Naive B cell (primary cell): Measurements from ENCODE around the gene SAP130. TPM values are rescaled to one million over a fixed set of nuclear protein-coding genes. Genes with fewer than 3 reads are reported as not detected.

Experiments used
- ATAC-seq, 2 donors: fragments of 150-1000 bp; cut with Tn5 transposase; 2 replicates each; pipeline ENCODE4 v1.10.0; 2021; ENCODE audit warnings: low read depth in 2 of 2, mild to moderate bottlenecking in 2 of 2, moderate library complexity in 2 of 2
- DNase-seq: peaks from one replicate; pipeline ENCODE4 v3.0.0; 2022
- H3K27ac Mint-ChIP-seq, 6 donors: one replicate each; pipeline ENCODE4 v1.8.0; 2020 to 2022; ENCODE audit warnings: mild to moderate bottlenecking in 6 of 6, mixed read lengths in 6 of 6, moderate library complexity in 5 of 6, inconsistent platforms in 2 of 6
- H3K27me3 Mint-ChIP-seq, 3 donors: one replicate each; pipeline ENCODE4 v1.8.0; 2021 to 2022; ENCODE audit warnings: mixed read lengths in 3 of 3, mild to moderate bottlenecking in 1 of 3
- H3K36me3 Mint-ChIP-seq, 2 donors: one replicate each; pipeline ENCODE4 v1.8.0; 2020 to 2022; ENCODE audit warnings: mixed read lengths in 2 of 2, inconsistent platforms in 1 of 2, mild to moderate bottlenecking in 1 of 2
- H3K4me1 Mint-ChIP-seq, 3 donors: one replicate each; pipeline ENCODE4 v1.8.0; 2020 to 2022; ENCODE audit warnings: mixed read lengths in 3 of 3, inconsistent platforms in 1 of 3, mild to moderate bottlenecking in 1 of 3, moderate library complexity in 1 of 3
- H3K4me3 Mint-ChIP-seq, 8 donors: one replicate each; pipeline ENCODE4 v1.8.0; 2020 to 2022; ENCODE audit warnings: mild to moderate bottlenecking in 8 of 8, mixed read lengths in 8 of 8, moderate library complexity in 8 of 8, inconsistent platforms in 2 of 8
- H3K9me3 Mint-ChIP-seq, 7 donors: one replicate each; pipeline ENCODE4 v1.8.0; 2020 to 2022; ENCODE audit warnings: mixed read lengths in 7 of 7, mild to moderate bottlenecking in 5 of 7, inconsistent platforms in 2 of 7, moderate library complexity in 1 of 7
- polyA plus RNA-seq, 6 donors: library from polyadenylated mRNA; unstranded; fragments of 300-500 nt; fragmentation: Illumina TruSeq; gene quantifications; one replicate each; pipeline ENCODE4 v1.2.3, GENCODE V29; 2021; ENCODE audit warnings: low read depth in 6 of 6

SAP130 gene
- polyA plus RNA-seq, 6 donors from 2014 or later, result 5.7 to 12.1 (median 7.1) TPM

DNA sequence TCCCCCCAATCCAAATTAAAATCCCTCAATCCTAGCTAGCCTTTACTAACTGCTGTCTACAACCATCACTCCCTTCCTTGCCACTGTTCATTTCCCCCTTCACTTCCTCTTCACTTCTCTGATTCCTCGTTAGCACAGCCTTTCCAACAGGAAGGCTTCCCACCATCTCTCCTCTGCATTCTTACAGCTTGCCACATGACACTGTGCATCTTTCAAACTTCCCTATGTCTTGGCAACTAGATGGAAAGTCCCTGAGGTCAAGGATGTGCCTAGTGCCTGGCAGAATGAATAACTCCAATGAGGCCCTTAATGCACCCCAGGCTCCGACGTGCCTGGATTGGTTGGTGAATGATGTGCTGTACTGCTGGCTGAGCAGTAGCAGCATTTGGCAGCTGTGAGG, 15.2 kb downstream of the SAP130 start:
- ATAC-seq (no peak), DNase-seq (no peak)
- H3K4me1 Mint-ChIP-seq, result peaks cover 0 to 12% (median 0%) of the 10 kb centered on the region in 3 donors
- H3K36me3 Mint-ChIP-seq, result peaks cover 55 to 59% of the 10 kb centered on the region in 2 donors
- no peaks in the 10 kb centered on the region for H3K27me3 Mint-ChIP-seq
- no peak overlapping the region for H3K4me3 Mint-ChIP-seq
- H3K9me3 Mint-ChIP-seq, result no peaks in the 10 kb centered on the region
- H3K27ac Mint-ChIP-seq, result peak overlapping the region in 3 of 6 donors; percentile 1 to 82 (median 3)

DNA sequence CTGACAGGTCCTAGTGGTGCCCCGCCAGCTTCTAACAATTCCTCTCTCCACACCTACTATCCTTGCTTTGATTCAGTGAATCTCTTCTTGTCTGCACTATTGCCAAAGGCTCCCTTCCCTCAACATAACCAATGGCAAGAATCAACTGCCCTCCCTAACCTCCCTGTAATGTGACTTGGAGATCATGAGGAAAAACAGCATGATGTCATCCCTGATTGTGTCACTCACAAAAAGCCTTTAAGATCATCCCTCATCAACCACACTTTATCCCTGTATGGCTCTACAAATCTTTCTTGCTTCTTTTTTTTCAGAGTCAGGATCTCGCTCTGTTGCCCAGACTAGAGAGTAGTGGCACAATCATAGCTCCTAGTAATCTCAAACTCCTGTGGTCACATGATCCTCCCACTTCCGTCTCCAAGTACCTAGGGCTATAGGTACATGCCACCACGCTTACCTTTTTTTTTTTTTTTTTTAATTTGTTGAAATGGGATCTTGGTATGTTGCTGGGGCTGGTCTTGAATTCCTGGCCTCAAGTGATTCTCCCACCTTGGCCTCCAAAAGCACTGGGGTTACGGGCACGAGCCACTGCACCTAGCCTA, 19.7 kb downstream of the SAP130 start:
- peaks cover 54 to 61% of the 10 kb centered on the region in 2 donors for H3K36me3 Mint-ChIP-seq
- no peaks in the 10 kb centered on the region for H3K27me3 Mint-ChIP-seq
- H3K27ac Mint-ChIP-seq, result peak overlapping the region in 1 of 6 donors; percentile 21
- H3K4me3 Mint-ChIP-seq, result no peak overlapping the region
- no peaks in the 10 kb centered on the region for H3K9me3 Mint-ChIP-seq
- ATAC-seq, result no peak
- no peak for DNase-seq
- H3K4me1 Mint-ChIP-seq, result peaks cover 0 to 12% (median 0%) of the 10 kb centered on the region in 3 donors

DNA sequence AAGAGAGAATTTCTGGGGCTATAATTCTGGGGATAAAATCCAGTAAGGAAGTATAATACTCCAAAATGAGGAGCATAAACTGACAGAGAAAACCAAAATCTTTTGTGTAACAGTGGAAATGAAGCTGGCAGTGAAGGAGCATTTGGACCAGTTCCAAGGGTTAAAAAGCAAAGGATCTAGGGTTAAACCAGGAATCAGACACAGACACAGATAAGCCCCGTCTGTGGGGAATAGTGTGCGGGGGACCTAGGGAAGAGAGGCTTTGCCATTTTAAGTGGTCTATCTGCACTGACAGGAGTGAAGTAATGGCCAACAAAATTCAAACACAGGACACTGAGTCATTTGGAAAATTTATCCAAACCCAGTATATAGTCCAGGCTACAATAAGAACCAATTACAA, 23.4 kb downstream of the SAP130 start:
- no peak for DNase-seq
- ATAC-seq, result no peak
- Mint-ChIP-seq H3K4me1 (peaks cover 0 to 11% (median 0%) of the 10 kb centered on the region in 3 donors), H3K9me3 (no peaks in the 10 kb centered on the region), H3K4me3 (no peak overlapping the region), H3K36me3 (peaks cover 44 to 58% of the 10 kb centered on the region in 2 donors), H3K27ac (peak overlapping the region in 2 of 6 donors; percentile 3 to 52), H3K27me3 (no peaks in the 10 kb centered on the region)

DNA sequence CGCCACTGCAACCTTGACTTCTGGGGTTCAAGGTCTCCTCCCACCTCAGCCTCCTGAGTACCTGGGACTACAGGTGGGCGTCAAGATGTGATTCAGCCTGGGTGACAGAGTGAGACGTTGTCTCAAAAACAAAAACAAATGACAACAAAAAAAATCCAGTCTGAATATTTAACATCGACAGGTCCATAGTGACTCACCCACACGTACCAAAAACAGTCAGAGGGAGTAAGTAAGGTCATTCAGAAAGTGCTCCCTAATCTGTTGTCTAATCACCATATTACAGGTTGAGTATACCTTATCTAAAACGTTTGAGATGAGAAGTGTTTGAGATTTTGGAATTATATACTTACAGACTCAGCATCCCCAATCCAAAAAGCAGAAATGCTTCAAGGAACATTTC, 24.4 kb downstream of the SAP130 start:
- DNase-seq (no peak), ATAC-seq (no peak)
- peaks cover 0 to 8% (median 0%) of the 10 kb centered on the region in 3 donors for H3K4me1 Mint-ChIP-seq
- no peaks in the 10 kb centered on the region for H3K9me3 Mint-ChIP-seq
- H3K27ac Mint-ChIP-seq, result no peak overlapping the region
- H3K27me3 Mint-ChIP-seq, result no peaks in the 10 kb centered on the region
- peaks cover 41 to 60% of the 10 kb centered on the region in 2 donors for H3K36me3 Mint-ChIP-seq
- H3K4me3 Mint-ChIP-seq, result no peak overlapping the region

DNA sequence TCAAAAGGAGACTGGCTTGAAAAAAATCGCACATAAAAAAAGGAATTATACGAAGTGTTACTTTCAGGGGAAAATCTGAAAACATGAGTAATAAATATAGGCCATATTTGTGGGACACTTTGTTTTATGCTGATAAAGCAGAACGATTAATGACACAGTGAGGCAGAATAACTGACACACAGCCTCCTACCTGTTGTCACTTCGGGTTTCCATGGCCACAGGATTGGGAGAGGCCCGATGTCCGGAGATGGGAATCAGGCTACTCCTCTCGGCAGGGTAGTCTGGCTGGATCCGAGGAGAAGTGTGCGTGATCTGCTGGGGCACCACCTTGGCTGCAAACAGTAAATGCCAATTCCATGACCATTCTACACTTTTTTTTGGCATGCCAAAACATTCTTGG, 31.7 kb downstream of the SAP130 start:
- ATAC-seq (no peak), DNase-seq (no peak)
- H3K4me3 Mint-ChIP-seq, result no peak overlapping the region
- H3K9me3 Mint-ChIP-seq, result no peaks in the 10 kb centered on the region
- H3K27me3 Mint-ChIP-seq, result no peaks in the 10 kb centered on the region
- H3K36me3 Mint-ChIP-seq, result peaks cover 26 to 40% of the 10 kb centered on the region in 2 donors
- no peak overlapping the region for H3K27ac Mint-ChIP-seq
- no peaks in the 10 kb centered on the region for H3K4me1 Mint-ChIP-seq

DNA sequence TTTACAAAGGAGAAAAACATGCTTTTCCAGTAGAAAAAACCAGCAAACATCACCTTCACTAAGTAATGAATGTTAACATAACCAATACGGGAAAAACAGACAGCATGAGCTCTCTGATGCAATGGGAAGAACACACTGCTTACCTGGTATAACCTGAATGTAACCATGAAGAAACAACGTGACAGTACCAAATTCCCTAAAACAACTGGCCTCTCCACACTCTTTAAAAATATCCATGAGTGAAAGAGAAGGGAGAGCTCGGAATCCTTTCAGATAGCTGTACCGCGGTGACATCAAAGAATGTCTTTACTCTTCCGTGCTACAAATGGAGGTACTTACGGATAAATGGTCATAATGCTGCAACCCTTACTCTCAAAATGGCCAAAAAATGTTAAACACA, 32.1 kb downstream of the SAP130 start:
- Mint-ChIP-seq H3K27ac (peak overlapping the region in 1 of 6 donors; percentile 4), H3K4me3 (no peak overlapping the region), H3K9me3 (no peaks in the 10 kb centered on the region), H3K36me3 (peaks cover 26 to 40% of the 10 kb centered on the region in 2 donors), H3K27me3 (no peaks in the 10 kb centered on the region), H3K4me1 (no peaks in the 10 kb centered on the region)
- ATAC-seq (no peak), DNase-seq (no peak)

DNA sequence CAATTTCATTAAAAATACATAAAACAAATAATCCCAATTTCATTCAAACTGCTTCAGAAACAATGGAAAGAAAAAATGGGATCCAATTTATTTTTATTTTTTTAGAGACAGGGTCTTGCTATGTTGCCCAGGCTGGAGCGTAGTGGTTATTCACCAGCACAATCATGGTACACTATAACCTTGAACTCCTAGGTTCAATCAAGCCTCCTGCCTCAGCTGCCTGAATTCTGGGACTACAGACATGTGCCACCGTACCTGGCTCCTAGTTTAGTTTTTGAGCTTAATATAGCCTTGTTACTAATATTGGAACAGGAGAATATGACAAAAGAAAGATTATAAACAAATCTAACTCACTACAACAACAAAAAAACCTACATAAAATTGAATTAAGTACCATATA, 34.2 kb downstream of the SAP130 start:
- H3K4me3 Mint-ChIP-seq, result no peak overlapping the region
- no peaks in the 10 kb centered on the region for H3K4me1 Mint-ChIP-seq
- H3K9me3 Mint-ChIP-seq, result no peaks in the 10 kb centered on the region
- H3K27ac Mint-ChIP-seq, result no peak overlapping the region
- ATAC-seq, result no peak
- no peak for DNase-seq
- H3K27me3 Mint-ChIP-seq, result no peaks in the 10 kb centered on the region
- peaks cover 13 to 29% of the 10 kb centered on the region in 2 donors for H3K36me3 Mint-ChIP-seq

DNA sequence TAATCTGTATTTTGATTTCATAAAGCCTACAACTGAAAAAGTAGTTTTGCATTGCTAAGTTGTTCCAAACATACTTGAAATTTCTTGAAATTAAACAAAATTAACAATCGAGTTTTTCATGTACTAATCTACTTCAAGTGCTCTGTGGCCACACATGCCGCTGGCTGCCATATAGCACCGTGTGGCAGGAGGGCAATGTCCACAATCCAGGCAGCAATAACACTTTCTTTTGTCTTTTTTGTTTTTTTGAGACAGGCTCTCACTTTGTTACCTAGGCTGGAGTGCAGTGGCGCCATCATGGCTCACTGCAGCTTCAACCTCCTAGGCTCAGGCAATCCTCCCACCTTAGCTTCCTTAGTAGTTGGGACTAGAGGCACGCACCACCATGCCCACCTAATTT, 36.1 kb downstream of the SAP130 start:
- Mint-ChIP-seq H3K9me3 (no peaks in the 10 kb centered on the region), H3K4me1 (no peaks in the 10 kb centered on the region), H3K27ac (peak overlapping the region in 1 of 6 donors; percentile 3), H3K36me3 (peaks cover 15 to 26% of the 10 kb centered on the region in 2 donors), H3K27me3 (no peaks in the 10 kb centered on the region), H3K4me3 (no peak overlapping the region)
- DNase-seq (no peak), ATAC-seq (no peak)

DNA sequence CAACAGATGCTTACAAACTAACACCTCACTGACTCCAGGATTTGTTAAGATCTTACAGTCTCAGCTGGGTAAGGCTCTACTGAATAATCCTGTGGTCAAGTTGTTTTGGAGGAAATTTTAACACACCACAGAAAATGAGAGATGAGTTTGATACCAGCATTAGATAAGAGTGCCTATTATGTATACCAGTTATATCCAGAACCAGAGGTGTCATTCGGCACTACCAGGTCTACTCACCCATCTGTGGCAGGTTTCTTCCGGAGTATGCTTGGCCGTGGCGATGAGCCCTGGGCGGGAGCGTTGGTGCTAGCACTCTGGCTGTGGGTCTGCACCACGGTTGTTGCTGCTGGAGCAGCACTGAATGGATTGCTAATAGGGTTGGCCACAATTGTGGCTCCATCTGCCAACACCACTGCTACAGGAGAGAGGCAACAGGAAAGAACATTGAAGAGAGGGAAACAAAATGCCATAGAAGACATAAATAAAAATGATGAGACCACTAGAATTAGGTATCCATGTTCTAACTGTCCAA, 41.2 kb downstream of the SAP130 start:
- H3K4me3 Mint-ChIP-seq, result no peak overlapping the region

DNA sequence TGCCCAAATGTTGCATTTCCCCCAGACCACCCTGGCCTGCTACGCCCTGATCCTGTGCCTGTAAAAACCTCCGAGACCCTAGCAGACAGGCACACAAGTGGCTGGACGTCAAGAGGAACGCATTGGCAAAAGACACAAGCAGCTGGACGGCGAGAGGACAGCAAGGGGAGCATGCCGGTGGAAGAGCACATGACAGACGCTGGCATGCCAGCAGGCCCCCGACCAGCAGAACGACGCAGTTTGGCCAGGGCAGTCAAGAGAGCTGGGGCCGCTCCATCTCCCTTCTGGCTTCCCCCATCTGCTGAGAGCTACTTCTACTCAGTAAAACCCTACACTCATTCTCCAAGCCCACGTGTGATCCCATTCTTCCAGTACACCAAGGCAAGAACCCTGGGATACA, 42.1 kb downstream of the SAP130 start:
- Mint-ChIP-seq H3K27ac (no peak overlapping the region), H3K9me3 (no peaks in the 10 kb centered on the region), H3K4me3 (peak overlapping the region in 1 of 8 donors; percentile 63), H3K36me3 (peaks cover 22 to 48% of the 10 kb centered on the region in 2 donors), H3K4me1 (peaks cover 0 to 3% (median 0%) of the 10 kb centered on the region in 3 donors), H3K27me3 (no peaks in the 10 kb centered on the region)
- ATAC-seq (no peak), DNase-seq (no peak)

More for the DNA sequence above, 41.2 kb downstream of the SAP130 start:
- Mint-ChIP-seq H3K9me3 (no peaks in the 10 kb centered on the region), H3K27ac (no peak overlapping the region), H3K36me3 (peaks cover 22 to 48% of the 10 kb centered on the region in 2 donors), H3K4me1 (peaks cover 0 to 3% (median 0%) of the 10 kb centered on the region in 3 donors), H3K27me3 (no peaks in the 10 kb centered on the region)
- ATAC-seq, result no peak
- no peak for DNase-seq

DNA sequence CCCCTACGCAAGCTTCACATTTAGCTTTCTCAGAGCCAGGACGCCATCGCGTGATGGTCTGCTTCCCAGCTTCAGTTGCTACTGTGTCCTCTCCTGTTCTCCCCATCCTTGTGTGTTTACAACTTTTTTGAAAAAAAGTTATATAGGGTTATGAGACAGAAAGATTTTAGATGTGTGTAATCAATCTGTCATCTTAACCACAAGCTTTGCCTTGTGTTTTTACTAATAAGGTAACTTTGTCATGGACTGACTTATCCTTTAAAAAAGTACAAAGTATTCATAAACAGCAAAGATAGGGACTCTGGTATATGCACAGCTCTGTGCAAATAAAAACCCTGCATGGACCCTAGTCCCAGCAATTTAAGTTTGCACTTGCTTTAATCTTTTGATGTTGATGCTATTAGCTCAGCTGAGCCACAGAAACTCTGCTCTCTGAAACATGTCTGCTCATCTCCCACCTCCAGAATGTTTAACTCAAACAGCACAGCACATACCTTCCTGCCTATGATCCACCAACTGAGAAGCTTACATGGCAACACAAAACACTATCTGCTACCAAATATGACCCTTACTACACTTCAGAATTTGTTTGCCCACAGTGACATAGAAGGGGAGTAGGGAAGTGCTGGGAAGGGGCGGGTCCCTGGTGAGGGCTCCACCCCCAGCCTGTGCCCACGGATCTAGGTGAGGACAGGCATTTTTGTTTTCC, 42.7 kb downstream of the SAP130 start:
- H3K27me3 Mint-ChIP-seq, result no peaks in the 10 kb centered on the region

DNA sequence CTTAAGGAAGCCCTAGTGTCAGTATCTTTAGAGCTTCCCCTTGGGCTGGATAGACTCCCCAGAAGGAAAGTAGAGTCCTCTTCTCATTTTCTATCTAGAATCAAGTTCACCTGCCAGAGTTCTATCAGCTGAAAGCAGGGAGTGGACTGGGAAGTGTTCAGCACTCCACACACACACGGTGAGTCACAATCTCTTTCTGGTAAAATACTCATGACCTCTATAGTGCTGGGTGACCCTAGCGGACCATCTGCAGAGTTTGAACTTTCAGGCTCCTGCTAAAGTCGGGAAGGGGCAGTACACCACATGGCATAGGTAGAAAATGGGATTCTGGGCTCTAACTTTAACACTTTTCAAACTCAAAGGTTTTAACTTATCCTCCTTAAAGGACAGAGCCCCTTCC, 43.3 kb downstream of the SAP130 start:
- H3K27ac Mint-ChIP-seq, result no peak overlapping the region
- H3K4me1 Mint-ChIP-seq, result peaks cover 0 to 3% (median 0%) of the 10 kb centered on the region in 3 donors
- peaks cover 26 to 48% of the 10 kb centered on the region in 2 donors for H3K36me3 Mint-ChIP-seq
- no peak for DNase-seq
- no peaks in the 10 kb centered on the region for H3K9me3 Mint-ChIP-seq
- no peaks in the 10 kb centered on the region for H3K27me3 Mint-ChIP-seq
- no peak overlapping the region for H3K4me3 Mint-ChIP-seq
- no peak for ATAC-seq

More for the DNA sequence above, 42.7 kb downstream of the SAP130 start:
- ATAC-seq, result no peak
- H3K4me1 Mint-ChIP-seq, result peaks cover 0 to 3% (median 0%) of the 10 kb centered on the region in 3 donors
- H3K27ac Mint-ChIP-seq, result no peak overlapping the region
- no peak overlapping the region for H3K4me3 Mint-ChIP-seq
- peaks cover 24 to 48% of the 10 kb centered on the region in 2 donors for H3K36me3 Mint-ChIP-seq
- no peak for DNase-seq
- H3K9me3 Mint-ChIP-seq, result no peaks in the 10 kb centered on the region

DNA sequence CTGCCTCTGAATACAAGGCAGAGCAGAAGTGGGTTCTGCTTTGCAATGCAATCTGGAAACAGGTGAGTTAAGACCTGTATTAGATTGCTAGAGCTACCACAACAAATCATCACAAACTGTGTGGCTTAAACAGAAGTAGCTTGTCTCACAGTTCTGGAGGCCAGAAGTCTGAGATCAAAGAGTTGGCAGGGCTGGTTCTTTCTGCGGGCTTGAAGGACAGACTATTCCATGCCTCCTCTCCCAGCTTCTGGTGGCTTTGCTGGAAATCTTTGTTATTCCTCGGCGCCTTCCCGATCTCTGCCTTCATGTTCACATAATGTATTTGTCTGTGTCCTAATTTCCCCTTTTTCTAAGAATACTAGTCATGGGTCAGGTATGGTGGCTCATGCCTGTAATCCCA, 58.4 kb downstream of the SAP130 start:
- DNase-seq (no peak), ATAC-seq (no peak)
- H3K4me3 Mint-ChIP-seq, result no peak overlapping the region
- peaks cover 21 to 23% of the 10 kb centered on the region in 2 donors for H3K36me3 Mint-ChIP-seq
- no peaks in the 10 kb centered on the region for H3K27me3 Mint-ChIP-seq
- H3K4me1 Mint-ChIP-seq, result peaks cover 4 to 10% (median 8%) of the 10 kb centered on the region in 3 donors
- H3K27ac Mint-ChIP-seq, result no peak overlapping the region
- H3K9me3 Mint-ChIP-seq, result no peaks in the 10 kb centered on the region
